ENCODE data around the gene CCDC167.

Gene CCDC167

DNA sequence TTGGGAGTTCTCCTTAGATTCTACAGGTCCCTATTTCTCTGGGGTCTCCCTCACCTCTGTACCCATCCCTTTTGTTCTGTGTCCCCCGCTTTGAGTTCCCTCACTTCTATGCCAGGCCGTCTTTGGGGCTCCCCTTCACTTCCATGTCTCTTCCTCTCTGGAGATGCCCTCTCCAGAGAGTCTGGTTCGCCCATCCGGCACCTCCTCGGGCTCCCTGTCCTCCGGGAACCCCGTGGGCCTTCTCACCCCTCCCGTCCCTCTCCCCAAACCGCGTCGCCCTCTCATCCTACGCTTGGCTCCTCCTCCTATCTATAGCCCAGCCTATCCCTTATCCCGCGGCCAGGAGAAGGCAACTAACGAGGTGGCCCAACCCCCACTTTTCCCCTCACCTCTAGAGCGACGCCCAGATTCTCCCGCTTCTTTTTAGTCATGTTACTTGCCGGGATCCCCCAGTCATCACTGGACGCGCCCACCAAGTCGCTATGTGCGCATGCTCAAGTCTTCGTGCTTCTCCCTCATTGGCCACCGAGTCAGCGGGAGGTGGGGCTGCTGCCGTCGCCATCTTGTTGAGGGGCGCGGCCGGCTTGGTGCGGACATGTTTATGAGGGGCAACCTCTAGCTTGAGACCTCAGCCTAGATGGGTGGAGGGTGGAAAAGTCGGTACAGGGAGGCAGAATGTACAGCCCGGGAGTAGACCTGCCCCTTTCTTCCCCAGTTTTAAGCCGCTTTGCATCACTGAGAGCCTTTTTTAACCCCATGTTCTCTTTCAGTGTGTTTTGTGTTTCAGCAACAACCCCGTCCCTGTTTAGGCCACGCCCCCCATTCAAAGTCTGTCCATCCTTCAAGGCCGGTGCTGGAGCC is at the start of gene CCDC167:
TSS of gene CCDC167 (minus strand) at position 461 of the 861 bp plus-strand sequence. CDS start at position 431, 30 bp downstream.
- peak; percentile 98 for DNase-seq

DNA sequence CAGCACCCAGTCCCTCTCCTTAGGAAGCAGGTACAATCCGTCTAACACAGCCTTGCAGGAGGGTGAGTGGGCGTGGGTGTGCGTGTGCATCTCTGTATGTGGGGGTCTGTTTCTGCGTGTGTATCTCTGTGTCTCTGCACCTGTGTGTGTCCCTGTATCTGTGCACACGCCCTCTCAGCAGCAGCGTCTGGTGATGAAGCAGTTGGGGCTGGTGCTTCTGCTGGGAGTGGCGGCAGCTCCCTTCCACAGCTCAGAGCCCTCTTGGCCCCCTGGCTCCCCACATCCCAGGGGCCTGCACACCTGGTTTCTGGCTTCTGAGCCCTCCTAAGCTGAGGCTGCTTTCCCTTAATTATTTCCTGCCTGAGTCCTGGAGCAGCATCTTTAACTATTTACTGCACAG is 49.5 kb upstream of the CCDC167 start:
- DNase-seq, result no peak

DNA sequence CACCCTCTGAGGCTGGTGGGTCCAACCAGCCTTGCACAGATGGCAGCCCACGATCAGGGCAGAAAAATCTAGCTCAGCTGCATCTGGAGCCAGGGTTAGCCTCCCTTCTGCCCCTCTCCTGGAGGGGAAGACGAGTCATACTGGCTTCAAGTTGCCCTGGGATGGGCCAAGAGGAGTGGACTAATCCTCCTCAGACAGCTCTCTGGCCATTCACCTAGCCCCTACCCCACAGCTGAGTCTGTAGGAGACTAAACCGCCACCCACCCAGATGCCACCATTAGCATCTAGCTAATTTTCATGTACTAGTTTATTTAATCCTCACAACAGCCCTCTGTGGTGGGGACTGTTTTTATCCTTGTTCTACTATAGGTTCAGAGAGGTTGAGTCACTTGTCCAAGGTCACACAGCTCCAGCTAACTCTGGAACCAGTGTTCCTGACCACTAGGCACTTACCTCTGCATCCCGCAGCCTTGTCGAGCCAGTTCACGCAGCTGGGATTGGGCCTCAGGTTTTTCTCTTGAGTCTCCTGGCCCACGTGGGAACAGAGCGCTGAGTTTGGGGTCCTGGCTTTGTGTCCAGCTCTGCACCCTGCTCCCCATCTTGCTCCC is 48.5 kb upstream of the CCDC167 start:
- no peak for DNase-seq

DNA sequence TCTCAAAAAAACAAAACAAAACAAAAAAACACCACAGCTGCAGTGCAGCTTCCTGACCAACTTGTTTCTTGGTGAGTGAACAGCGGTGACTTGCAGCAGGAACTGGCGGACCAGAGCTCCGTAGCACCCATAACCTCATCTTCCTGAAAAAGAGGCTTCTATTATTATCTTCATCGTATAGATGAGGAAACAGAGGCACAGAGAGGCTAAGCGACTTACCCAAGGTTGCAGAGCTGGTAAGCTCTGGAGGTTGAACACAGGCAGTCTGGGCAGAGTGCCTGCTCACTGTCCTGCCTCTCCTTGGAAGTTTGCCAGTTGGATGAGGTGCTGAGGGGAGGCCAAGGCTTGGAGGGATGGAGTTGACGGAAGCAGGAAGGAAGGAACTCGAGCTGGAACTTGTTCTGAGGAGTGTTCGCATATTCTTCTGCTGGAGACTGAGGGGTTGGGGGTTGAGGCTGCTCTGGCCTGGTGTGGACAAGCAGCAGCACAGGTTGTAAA is 47.9 kb upstream of the CCDC167 start:
- DNase-seq, result peak; percentile 34

DNA sequence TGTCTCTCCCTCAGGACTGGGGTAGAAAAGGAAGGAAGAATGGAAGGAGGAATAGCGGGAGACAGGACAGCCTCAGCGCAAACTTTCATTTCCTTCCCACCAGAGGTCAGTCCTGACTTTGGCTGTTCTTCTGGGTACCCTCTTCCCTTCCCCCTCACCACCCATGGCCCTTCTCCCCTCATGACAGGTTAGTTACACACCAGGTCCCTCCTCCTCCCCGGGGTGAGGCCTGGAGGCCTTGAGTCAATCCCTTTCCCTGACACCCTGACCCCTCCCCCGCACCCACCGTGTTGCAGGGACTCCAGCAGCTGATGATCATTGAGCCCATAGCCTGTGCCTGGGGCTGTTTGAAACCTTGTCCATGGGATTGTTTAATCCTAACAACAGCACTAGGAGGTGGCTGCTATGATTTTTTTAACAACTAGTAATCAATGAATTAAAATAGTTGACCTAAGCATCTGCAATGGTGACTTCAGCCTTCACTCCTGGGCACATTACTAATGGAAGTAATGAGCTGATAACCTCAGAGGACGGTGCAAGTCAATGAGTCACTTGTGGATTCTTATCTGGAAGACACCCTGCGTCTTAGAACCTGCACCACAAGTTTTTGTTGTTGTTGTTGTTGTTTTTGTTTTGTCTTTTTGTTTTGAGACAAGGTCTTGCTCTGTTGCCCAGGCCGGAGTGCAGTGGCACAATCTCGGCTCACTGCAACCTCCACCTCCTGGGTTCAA is 46.6 kb upstream of the CCDC167 start:
- DNase-seq, result no peak

DNA sequence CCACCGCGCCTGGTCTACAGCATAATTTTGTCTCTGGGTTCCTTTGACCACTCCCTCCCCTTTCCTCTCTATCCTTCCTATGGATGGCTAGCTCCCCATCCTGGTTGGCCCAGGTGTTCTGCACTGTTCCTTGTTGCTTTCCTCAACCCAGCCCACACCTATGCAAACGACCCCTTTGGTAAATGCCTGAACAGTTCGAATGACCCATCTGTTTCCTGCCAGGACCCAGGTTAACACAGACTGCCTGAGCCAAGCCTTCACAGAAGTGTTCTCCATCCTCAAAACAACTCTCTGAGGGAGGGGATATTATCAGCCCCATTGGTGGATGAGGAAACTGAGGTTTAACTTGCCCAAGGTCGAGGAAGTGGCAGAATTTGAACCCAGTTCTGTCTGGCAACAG is 44.8 kb upstream of the CCDC167 start:
- DNase-seq, result no peak

DNA sequence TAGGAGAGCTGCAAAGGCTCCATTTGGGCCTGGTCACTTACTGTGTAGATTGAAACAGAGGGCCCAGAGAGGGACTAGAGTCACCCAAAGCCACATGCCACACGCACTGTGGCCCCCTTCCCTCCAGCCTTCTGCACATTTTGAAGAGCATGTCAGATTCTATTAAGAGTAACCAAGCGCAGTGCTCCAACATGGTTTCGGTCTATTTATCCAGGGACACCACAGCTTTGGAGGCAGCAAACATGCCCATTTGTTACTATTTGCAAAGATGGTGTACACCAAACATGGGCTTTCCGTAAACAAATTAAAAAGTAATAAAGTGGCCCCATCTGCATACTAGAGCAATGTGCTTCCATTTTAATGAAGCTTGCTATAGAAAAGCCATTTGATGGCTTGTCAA is 43.7 kb upstream of the CCDC167 start:
- no peak for DNase-seq

DNA sequence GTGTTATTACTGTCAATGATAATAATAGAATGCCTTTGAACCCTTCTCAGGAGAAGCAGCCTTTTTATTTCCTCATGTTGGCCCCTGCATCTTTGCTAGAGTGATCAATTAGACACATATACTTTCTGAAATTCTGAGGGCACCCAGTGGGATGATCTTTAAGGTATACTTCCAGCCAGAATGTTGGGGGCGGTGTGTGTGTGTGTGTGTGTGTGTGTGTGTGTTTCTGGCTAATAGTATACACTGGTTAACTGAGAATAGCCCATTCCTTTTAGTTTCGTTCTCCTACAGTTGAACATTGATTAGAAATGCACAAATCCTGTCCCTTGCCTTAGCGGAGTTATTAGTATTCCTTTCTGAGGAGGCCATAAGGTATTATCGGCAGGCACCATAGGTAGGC is 41.7 kb upstream of the CCDC167 start:
- no peak for DNase-seq

DNA sequence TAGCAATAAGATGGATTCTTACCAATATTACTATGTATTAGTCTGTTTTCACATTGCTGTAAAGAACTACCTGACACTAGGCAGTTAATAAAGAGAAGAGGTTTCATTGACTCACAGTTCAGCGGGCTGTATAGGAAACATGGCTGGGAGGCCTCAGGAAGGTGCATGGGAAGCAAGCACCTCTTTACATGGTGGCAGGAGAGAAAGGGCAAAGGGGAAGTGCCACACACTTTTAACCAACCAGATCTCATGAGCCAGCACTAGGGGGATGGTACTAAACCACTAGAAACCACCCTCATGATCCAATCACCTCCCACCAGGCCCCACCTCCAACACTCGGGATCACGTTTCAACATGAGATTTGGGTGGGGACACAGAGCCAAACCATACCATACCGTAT is 40.7 kb upstream of the CCDC167 start:
- no peak for DNase-seq

DNA sequence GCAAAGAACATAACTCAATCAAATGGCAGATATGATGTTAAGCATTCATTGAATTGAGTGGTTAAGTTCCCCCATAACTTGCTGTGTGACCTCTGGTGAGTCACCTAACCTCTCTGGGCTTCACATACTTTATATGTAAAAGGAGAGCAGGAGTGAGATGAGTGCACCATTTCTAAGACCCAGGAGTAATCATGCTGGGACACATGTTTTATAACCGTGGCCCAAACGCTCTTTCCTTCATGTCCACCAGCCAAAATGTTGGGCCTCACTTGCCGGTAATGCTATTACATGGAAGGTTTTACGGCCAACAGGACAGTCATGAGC is 40.3 kb upstream of the CCDC167 start:
- DNase-seq, result no peak

DNA sequence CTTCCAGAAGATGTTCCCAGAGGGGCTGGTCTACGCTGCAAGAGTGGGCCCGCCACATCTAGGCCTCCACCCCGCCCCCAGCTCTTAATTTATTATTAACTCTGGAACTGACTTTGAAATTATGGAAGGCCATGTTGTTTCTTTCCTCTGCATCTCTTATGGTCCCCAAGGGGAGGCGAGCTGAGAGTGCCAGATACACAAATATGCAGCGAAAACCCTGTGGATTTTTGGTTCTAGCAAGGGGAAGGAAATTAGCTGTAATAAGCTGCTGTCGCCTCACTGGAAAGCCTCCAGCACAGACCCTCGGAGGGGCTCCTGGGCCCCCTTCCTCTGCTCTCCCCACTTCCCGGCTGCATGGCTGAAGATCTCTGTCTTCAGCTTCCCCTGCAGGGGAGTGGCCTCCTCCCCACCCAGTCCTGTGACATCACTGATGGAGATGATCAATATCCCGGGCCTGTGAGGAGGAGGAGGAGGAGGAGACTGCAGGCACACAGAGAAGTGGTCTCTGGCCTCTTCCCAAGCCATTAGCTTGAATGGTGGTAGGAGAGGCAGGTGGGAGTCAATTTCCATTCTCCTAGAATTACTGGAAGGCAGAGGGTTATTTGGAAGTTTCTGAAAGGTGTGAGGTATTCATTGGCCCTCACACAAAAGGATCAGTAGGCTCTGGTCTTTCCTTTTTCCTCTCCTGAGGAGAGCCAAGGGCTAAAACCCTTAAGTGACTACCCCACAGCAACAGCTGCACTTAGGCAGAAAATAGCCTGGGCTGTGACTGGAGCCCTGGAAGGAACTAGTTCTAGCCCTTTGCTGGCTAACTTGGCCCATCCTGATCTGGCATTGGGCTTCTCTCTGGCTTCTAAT is 39.7 kb upstream of the CCDC167 start:
- no peak for DNase-seq

DNA sequence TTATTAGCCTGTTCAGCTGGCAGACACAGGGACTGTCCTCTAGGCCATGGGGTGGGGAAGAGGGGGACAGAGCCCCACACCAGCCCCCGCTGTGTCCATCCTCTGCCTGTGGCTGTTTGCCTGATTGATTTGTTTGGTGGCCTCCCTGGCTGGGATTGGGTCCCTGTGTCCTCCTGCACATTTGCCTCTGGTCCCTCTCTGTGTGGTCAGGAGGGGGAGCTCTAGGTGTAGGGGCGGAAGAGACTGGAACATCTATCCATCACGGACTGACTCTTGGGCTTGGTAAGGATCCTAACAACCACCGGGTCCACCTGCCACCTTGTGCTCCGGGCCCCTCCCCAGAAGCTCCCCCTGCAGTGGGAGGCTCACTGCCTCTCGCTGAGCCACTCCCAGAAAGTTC is 38.4 kb upstream of the CCDC167 start:
- no peak for DNase-seq

DNA sequence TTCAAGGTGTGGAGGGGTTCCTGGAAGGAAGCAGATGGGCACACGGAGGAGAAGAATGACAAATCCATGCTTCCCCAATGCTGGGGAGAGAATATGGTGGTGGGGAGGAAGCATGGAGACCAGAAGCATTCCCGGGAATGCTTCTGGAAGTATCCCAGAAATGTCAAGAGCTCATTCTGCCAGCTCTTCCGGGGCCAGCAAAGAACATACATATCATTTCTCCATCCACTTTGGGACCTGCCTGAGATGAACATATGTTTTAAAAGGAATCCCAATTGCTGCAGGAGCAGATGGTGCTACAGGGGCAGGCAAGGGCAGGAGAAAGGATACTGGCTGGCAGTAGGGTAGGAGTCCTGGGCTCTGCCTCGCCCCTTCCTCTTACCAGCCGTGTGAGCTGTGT is 37.9 kb upstream of the CCDC167 start:
- no peak for DNase-seq

DNA sequence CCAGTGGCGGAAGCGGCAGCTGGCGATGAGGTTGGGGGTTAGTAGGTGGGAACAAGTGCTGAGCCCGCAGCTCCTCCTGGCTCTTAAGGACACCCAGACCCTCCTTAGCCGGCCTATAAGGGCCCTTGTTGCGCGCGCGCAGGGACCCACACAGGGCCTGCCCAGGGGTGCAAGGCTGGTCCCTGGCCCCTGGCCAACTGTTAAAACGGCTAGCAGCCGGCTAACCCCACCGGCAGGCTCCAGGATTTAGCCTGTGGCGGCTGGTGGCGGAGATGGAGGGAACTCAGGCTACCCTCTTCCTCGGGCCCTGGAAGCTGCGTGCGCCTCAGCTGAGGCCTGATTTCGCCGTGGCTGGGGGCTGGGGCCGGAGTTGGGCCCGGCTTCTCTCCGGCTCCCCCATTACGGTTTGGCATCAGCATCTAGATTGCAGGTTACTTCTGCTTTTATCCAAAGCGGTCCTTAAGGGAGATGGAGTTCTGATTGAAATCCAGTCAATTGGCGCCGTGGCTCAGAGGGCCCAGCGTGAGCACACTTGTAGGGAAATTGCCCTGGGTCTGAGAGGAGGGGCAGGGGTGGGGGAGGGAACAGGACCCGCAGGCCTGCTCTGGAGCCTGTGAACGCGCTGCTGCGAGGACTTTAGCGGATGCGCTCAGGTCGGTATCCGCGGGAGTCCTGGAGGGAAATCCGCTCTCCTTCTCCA is 36.9 kb upstream of the CCDC167 start:
- DNase-seq, result no peak

DNA sequence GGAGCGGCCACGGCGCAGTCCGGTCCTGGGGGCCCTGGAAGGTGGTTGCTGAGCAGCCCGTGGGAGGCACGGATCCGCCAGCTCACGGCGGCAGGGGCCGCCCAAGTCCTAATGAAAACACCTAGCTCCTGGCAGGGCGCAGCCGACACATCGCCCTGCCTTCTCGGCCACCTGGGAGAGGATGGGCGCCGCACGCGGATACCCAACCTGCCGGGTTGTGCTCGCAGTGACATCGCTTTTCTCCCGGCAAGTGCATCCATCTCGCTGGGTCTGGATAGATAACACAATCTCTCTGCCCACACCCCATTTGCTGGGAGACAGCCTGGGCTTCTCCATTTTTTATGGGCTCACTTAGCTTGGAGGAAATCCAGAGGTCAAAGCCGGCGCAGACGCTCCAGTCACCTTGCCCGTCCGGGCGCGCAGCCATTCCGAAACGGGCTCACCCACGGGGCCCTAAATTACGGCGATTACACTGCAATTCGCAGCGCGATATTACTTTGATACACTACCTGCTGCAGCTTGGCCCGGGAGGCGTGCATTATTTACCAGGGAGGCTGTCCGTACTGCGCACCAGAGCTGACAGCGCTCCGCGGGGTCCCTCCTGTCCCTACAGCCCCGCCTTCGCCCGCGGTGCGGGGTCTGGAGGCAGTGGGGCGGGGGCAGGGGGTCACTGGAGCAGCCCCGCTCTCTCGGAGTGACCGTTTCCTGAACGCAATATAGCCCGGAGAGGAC is 36.2 kb upstream of the CCDC167 start:
- no peak for DNase-seq

DNA sequence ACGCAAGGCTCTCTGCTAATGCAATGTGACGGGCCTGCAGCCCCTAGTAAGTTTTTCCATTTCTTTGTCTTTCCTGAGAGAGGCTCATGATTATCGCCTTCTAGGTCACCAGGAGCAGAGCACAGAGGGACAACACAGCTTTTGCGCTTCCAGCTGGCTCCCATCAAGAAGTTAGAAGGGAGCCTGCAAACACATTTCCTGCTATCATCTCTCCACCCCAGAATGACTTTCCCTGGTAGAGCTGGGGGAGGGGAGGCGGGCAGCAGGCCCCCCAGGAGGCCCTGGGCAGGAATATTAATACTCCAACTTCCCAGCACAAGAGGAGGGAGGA is 35.7 kb upstream of the CCDC167 start:
- no peak for DNase-seq

DNA sequence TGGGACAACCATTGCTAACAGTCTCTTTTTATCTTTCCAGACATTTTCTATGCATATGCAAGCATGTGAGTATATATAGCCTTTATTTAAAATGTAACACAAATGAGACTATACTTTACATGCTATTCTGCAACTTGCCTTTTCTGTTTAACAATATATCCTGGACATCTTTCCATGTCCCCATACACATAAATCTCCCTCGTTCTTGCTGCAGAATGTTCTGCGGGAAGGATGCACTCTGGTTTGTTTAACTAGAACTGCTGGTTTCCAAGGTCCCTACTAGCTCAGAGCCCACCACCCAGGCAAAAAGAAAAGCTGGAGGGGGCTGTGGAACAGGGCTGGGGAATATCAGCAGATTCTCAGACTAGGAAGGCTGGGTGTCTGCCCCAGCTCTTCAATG is 35.2 kb upstream of the CCDC167 start:
- no peak for DNase-seq

DNA sequence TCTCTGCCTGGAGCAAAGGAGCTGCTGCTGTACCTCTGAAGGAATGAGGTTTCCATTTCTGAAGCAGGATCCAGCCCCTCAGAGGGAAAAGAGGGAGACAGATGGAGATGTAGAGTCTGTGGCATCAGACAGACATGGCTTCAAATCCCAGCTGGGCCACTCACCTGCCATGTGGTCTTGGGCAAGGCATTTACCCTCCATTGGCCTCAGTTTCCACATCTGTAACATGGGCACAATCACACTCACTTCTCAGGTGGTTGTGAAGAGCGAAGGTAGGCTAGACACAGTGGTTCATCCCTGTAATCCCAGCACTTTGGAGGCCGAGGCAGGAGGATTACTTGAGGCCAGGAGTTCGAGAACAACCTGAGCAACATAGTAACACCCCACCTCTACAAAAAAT is 32.4 kb upstream of the CCDC167 start:
- DNase-seq, result no peak

DNA sequence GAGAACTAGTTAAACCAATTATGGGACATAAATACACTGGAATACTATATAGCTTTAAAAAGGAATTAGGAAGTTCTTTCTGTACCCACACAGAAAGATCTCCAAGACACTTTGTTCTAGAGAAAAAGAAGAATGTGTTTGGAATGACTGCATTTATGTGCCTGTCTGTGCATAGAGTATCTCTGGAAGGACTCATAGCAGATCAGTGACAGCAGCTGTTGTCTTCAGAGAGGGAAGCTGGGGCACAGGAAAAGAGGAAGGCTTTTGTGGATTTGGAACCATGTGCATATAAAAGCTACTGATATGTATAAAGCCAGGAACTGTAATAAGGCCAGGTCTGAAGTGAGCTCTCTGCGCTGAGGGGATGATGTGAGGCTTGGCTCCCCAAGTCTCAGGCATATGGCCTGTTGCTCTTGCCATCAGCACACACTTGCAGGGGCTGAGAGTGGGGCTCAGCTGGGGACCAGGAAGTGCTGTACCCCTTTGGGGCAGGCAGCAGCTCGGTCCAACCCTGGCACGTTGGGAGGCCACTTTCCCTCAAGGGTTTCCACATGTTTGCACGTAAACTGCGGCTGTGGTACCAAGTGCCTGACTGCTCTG is 31.8 kb upstream of the CCDC167 start:
- DNase-seq, result no peak

DNA sequence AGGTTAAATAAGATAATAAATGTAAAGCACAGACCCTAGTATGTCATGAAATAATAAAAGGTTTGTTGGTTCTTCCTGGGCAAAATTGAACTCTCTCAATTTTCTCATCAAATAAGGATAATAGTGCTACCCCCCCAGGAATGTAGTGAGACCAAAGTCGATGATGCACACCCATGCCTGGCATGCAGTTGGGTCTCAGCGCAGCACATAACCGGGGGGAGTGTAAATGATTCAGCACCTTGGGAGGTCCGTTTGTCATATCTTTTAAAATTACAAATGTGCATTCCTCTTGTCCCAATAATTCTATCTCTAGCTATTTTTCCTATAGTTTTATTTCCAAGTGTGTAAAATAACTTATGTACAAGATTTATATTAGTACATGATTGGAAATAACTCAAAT is 31.3 kb upstream of the CCDC167 start:
- no peak for DNase-seq

DNA sequence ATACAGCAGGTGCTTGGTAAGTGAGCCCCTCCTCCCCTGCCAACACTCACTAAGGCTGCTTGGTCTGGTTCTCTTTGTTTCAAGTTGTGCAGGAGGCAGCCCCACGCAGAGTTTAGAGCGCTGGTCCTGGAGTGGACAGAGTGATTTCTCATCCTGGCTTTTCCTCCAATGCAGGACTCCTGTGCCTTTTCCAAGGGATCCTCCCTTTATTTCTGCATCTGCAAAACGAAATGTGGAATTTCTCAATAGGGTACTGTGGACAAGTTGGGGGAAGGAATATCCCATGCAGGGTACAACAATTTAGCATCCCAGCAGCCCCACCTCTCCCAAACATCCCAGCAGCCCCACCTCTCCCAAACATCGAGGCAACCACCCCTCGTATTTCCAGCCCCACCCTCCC is 30.6 kb upstream of the CCDC167 start:
- DNase-seq, result no peak
